Stimulated activated CD8-positive, alpha-beta memory T cell treated with anti-CD3 and anti-CD28 coated beads, Interleukin-7, amount 100 ng/mL, for 48 hours (primary cell): ENCODE results near the gene SLX9.
"Not testable (repeated sequence)": the region's sequence is repeated elsewhere in the genome, so short reads cannot be mapped to it uniquely, and the experiment has no call there.

Experiments used
- DNase-seq, 2 donors: peaks; one replicate each; pipeline ENCODE4 v3.0.0-alpha.2; 2020; ENCODE audit warnings: low read depth in 1 of 2; ENCODE audit errors: extremely low read depth in 1 of 2

SLX9 gene

GRCh38 chr21:44928500-44929241 is 11.2 kb upstream of the SLX9 start:
- not testable (repeated sequence) for DNase-seq

GRCh38 chr21:44929242-44929798 is 10.5 kb upstream of the SLX9 start:
- no peak for DNase-seq

- no peak for DNase-seq
These were observed 9.9 kb upstream of the SLX9 start for GRCh38 chr21:44929799-44930542.

GRCh38 chr21:44930543-44930981 is 9.3 kb upstream of the SLX9 start:
- no peak for DNase-seq

GRCh38 chr21:44931137-44931500 is 8.7 kb upstream of the SLX9 start:
- no peak for DNase-seq

GRCh38 chr21:44931501-44932407 is 8.1 kb upstream of the SLX9 start:
- DNase-seq = no peak

GRCh38 chr21:44932408-44933181 is 7.2 kb upstream of the SLX9 start:
- DNase-seq = no peak

- no peak for DNase-seq
These were observed 6.5 kb upstream of the SLX9 start for GRCh38 chr21:44933199-44933917.

GRCh38 chr21:44933918-44934260 is 5.9 kb upstream of the SLX9 start:
- DNase-seq = no peak

- no peak for DNase-seq
These were observed 5.6 kb upstream of the SLX9 start for GRCh38 chr21:44934276-44934675.

- no peak for DNase-seq
These were observed 4.9 kb upstream of the SLX9 start for GRCh38 chr21:44934797-44935532.

GRCh38 chr21:44935533-44935927 is 4.3 kb upstream of the SLX9 start:
- DNase-seq = no peak

- DNase-seq = no peak
These were observed 877 bp upstream of the SLX9 start for GRCh38 chr21:44938772-44939531.

- no peak for DNase-seq
These were observed 345 bp downstream of the SLX9 start for GRCh38 chr21:44940116-44940631.

GRCh38 chr21:44941567-44941966 is 1.7 kb downstream of the SLX9 start:
- DNase-seq = no peak

- no peak for DNase-seq
These were observed 2.7 kb downstream of the SLX9 start for GRCh38 chr21:44942566-44942965.

GRCh38 chr21:44943005-44943685 is 3.3 kb downstream of the SLX9 start:
- no peak for DNase-seq
